DMS 273 treated with DMSO at 0.1 percent for 48 hours (cell line): ENCODE measurements around the gene CYP4F11.
"Not testable (repeated sequence)": the region's sequence is repeated elsewhere in the genome, so short reads cannot be mapped to it uniquely, and the experiment has no call there.

Experiments used
- DNase-seq: peaks from one replicate; lab custom pipeline; 2025; lab: John Stamatoyannopoulos, UW

The CYP4F11 gene

GRCh38 chr19:15934332-15935078 is at the start of gene CYP4F11:
Gene CYP4F11, minus strand, starts transcription at chr19:15934529. Its CDS starts 121 bp downstream, at chr19:15934408.
- DNase-seq: no peak

- DNase-seq: no peak
These were observed 45.0 kb upstream of the CYP4F11 start for GRCh38 chr19:15979293-15979692.

- no peak for DNase-seq
These were observed 43.4 kb upstream of the CYP4F11 start for GRCh38 chr19:15977690-15978089.

GRCh38 chr19:15976836-15977689 is 42.7 kb upstream of the CYP4F11 start:
- no peak for DNase-seq

GRCh38 chr19:15974856-15975255 is 40.5 kb upstream of the CYP4F11 start:
- no peak for DNase-seq

- DNase-seq: not testable (repeated sequence)
These were observed 37.7 kb upstream of the CYP4F11 start for GRCh38 chr19:15972043-15972442.

- DNase-seq: no peak
These were observed 37.0 kb upstream of the CYP4F11 start for GRCh38 chr19:15971224-15971780.

- no peak for DNase-seq
These were observed 29.9 kb upstream of the CYP4F11 start for GRCh38 chr19:15964231-15964630.

- DNase-seq: no peak
These were observed 28.0 kb upstream of the CYP4F11 start for GRCh38 chr19:15962319-15962718.

- DNase-seq: no peak
These were observed 20.5 kb upstream of the CYP4F11 start for GRCh38 chr19:15954820-15955219.

- DNase-seq: no peak
These were observed 14.1 kb upstream of the CYP4F11 start, which contains the start of gene OR10H4 for GRCh38 chr19:15948223-15949058. Gene OR10H4, plus strand, starts transcription at chr19:15949008. Its CDS starts 0 bp downstream, at chr19:15949008.

- no peak for DNase-seq
These were observed 11.0 kb upstream of the CYP4F11 start for GRCh38 chr19:15945301-15945700.

GRCh38 chr19:15944401-15944800 is 10.1 kb upstream of the CYP4F11 start:
- no peak for DNase-seq

GRCh38 chr19:15937771-15938170 is 3.4 kb upstream of the CYP4F11 start:
- DNase-seq: no peak

- no peak for DNase-seq
These were observed 2.6 kb upstream of the CYP4F11 start for GRCh38 chr19:15936950-15937349.

GRCh38 chr19:15936173-15936572 is 1.8 kb upstream of the CYP4F11 start:
- DNase-seq: no peak

- DNase-seq: no peak
These were observed 906 bp upstream of the CYP4F11 start for GRCh38 chr19:15935167-15935702.

- DNase-seq: not testable (repeated sequence)
These were observed 483 bp downstream of the CYP4F11 start for GRCh38 chr19:15933761-15934331.

GRCh38 chr19:15928321-15928720 is 6.0 kb downstream of the CYP4F11 start:
- no peak for DNase-seq

GRCh38 chr19:15926484-15926883 is 7.8 kb downstream of the CYP4F11 start:
- no peak for DNase-seq

GRCh38 chr19:15923702-15924101 is 10.6 kb downstream of the CYP4F11 start:
- no peak for DNase-seq
